ENCODE measurements around the gene NT5C1B.

- no peak for TF ChIP-seq POLR2A (IDR thresholded peaks at IDR 0.05)
- no peak for TF ChIP-seq CTCF (IDR thresholded peaks at IDR 0.05)
These were observed 64.1 kb downstream of the NT5C1B start for GRCh38 chr2:18525236-18525635.
